ENCODE data around the gene NRBF2. TPM values are rescaled to one million over a fixed set of nuclear protein-coding genes. Genes with fewer than 3 reads are reported as not detected.

The NRBF2 gene
- total RNA-seq, 1 experiment from 2014 or later: 24.8 TPM

GRCh38 chr10:63169624-63170023 is 36.5 kb downstream of the NRBF2 start:
- intact Hi-C loops (cut with micrococcal nuclease; ENCODE audit: unreplicated experiment): no loop called here
- Histone ChIP-seq H3K4me3 (ENCODE audit: low read depth, low read length, poor library complexity, severe bottlenecking) (no peak overlapping the region), H3K4me1 (ENCODE audit: insufficient read depth, low read length, poor library complexity, severe bottlenecking) (peaks cover 36% of the 10 kb centered on the region), H3K36me3 (ENCODE audit: insufficient read depth, low read length, poor library complexity, severe bottlenecking) (peaks cover 37% of the 10 kb centered on the region), H3K27me3 (replicated peaks; ENCODE audit: insufficient read depth, low read depth, low read length, poor library complexity) (no peaks in the 10 kb centered on the region), H3K9me3 (ENCODE audit: low read depth, low read length, poor library complexity, severe bottlenecking) (no peaks in the 10 kb centered on the region), H3K27ac (ENCODE audit: low read depth, low read length, poor library complexity, severe bottlenecking) (peak overlapping the region; percentile 12)
- CTCF ChIA-PET: interaction anchor here (0.7 kb wide), 1 partner anchor 632 kb away, joined by 4 read pairs; no protein-coding TSS in a partner anchor
- POLR2A ChIA-PET (ENCODE audit: low non-redundant PET): no interaction called here
- DNase-seq (ENCODE audit: low spot score): no peak
- no TSS peak for BruUV-seq (replicated peaks)
- no peak for TF ChIP-seq EZH2 (IDR thresholded peaks at IDR 0.05; ENCODE audit: borderline replicate concordance, low read depth, low read length, poor library complexity, severe bottlenecking)
- TF ChIP-seq, protein P1, sequence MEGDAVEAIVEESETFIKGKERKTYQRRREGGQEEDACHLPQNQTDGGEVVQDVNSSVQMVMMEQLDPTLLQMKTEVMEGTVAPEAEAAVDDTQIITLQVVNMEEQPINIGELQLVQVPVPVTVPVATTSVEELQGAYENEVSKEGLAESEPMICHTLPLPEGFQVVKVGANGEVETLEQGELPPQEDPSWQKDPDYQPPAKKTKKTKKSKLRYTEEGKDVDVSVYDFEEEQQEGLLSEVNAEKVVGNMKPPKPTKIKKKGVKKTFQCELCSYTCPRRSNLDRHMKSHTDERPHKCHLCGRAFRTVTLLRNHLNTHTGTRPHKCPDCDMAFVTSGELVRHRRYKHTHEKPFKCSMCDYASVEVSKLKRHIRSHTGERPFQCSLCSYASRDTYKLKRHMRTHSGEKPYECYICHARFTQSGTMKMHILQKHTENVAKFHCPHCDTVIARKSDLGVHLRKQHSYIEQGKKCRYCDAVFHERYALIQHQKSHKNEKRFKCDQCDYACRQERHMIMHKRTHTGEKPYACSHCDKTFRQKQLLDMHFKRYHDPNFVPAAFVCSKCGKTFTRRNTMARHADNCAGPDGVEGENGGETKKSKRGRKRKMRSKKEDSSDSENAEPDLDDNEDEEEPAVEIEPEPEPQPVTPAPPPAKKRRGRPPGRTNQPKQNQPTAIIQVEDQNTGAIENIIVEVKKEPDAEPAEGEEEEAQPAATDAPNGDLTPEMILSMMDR (conservative IDR thresholded peaks at IDR 0.05; ENCODE audit: low read depth, low read length): no peak

- BruUV-seq (replicated peaks): no TSS peak
- ChIA-PET POLR2A (ENCODE audit: low non-redundant PET) (no interaction called here), CTCF (no interaction called here)
- TF ChIP-seq, protein P1 (conservative IDR thresholded peaks at IDR 0.05; ENCODE audit: low read depth, low read length): no peak
- no peak for TF ChIP-seq EZH2 (IDR thresholded peaks at IDR 0.05; ENCODE audit: borderline replicate concordance, low read depth, low read length, poor library complexity, severe bottlenecking)
- DNase-seq (ENCODE audit: low spot score): no peak
- Histone ChIP-seq H3K36me3 (ENCODE audit: insufficient read depth, low read length, poor library complexity, severe bottlenecking) (peaks cover 53% of the 10 kb centered on the region), H3K4me3 (ENCODE audit: low read depth, low read length, poor library complexity, severe bottlenecking) (no peak overlapping the region), H3K27me3 (replicated peaks; ENCODE audit: insufficient read depth, low read depth, low read length, poor library complexity) (no peaks in the 10 kb centered on the region), H3K27ac (ENCODE audit: low read depth, low read length, poor library complexity, severe bottlenecking) (no peak overlapping the region), H3K4me1 (ENCODE audit: insufficient read depth, low read length, poor library complexity, severe bottlenecking) (peaks cover 36% of the 10 kb centered on the region), H3K9me3 (ENCODE audit: low read depth, low read length, poor library complexity, severe bottlenecking) (no peaks in the 10 kb centered on the region)
- intact Hi-C loops (cut with micrococcal nuclease; ENCODE audit: unreplicated experiment): no loop called here
Measured at GRCh38 chr10:63171255-63171855, 38.2 kb downstream of the NRBF2 start.

GRCh38 chr10:63171926-63172325 is 38.8 kb downstream of the NRBF2 start:
- TF ChIP-seq EZH2 (IDR thresholded peaks at IDR 0.05; ENCODE audit: borderline replicate concordance, low read depth, low read length, poor library complexity, severe bottlenecking): no peak
- TF ChIP-seq, protein P1 (conservative IDR thresholded peaks at IDR 0.05; ENCODE audit: low read depth, low read length): no peak
- Histone ChIP-seq H3K27ac (ENCODE audit: low read depth, low read length, poor library complexity, severe bottlenecking) (no peak overlapping the region), H3K9me3 (ENCODE audit: low read depth, low read length, poor library complexity, severe bottlenecking) (no peaks in the 10 kb centered on the region), H3K27me3 (replicated peaks; ENCODE audit: insufficient read depth, low read depth, low read length, poor library complexity) (no peaks in the 10 kb centered on the region), H3K4me3 (ENCODE audit: low read depth, low read length, poor library complexity, severe bottlenecking) (no peak overlapping the region), H3K36me3 (ENCODE audit: insufficient read depth, low read length, poor library complexity, severe bottlenecking) (peaks cover 59% of the 10 kb centered on the region), H3K4me1 (ENCODE audit: insufficient read depth, low read length, poor library complexity, severe bottlenecking) (peaks cover 33% of the 10 kb centered on the region)
- POLR2A ChIA-PET (ENCODE audit: low non-redundant PET): no interaction called here
- CTCF ChIA-PET: no interaction called here
- no TSS peak for BruUV-seq (replicated peaks)
- intact Hi-C loops (cut with micrococcal nuclease; ENCODE audit: unreplicated experiment): no loop called here
- DNase-seq (ENCODE audit: low spot score): no peak
